Osteoblast (primary cell): ENCODE results near the gene ZNF76. TPM values are rescaled to one million over a fixed set of nuclear protein-coding genes. Genes with fewer than 3 reads are reported as not detected.
A peak's percentile ranks its signal among the peaks of the same experiment; 100 is the strongest.

Source experiments
- DNase-seq: peaks from one replicate; pipeline ENCODE4 v3.0.0; 2011; ENCODE audit warnings: low spot score, mixed read lengths; ENCODE audit not compliant: insufficient read length; ENCODE audit errors: missing footprints
- H2AFZ ChIP-seq: 2 replicates; pipeline ENCODE4 v1.6.0; 2011; ENCODE audit warnings: mild to moderate bottlenecking, low read length
- H3K27ac ChIP-seq: 2 replicates; pipeline ENCODE4 v1.5.1; 2011; ENCODE audit warnings: mild to moderate bottlenecking, low read depth, low read length, moderate library complexity
- H3K27me3 ChIP-seq: 2 replicates; pipeline ENCODE4 v1.6.0; 2012; ENCODE audit warnings: mild to moderate bottlenecking, control low read depth, inconsistent platforms, low read length, moderate library complexity; ENCODE audit not compliant: insufficient read depth
- H3K36me3 ChIP-seq: 2 replicates; pipeline ENCODE4 v1.5.1; 2011; ENCODE audit warnings: mild to moderate bottlenecking, low read length, control low read depth, moderate library complexity; ENCODE audit not compliant: insufficient read depth
- H3K4me1 ChIP-seq: 2 replicates; pipeline ENCODE4 v1.5.1; 2011; ENCODE audit warnings: mild to moderate bottlenecking, low read length, control low read depth, moderate library complexity; ENCODE audit not compliant: insufficient read depth
- H3K4me2 ChIP-seq: 2 replicates; pipeline ENCODE4 v1.6.0; 2011; ENCODE audit warnings: mild to moderate bottlenecking, low read length; ENCODE audit not compliant: insufficient read depth
- H3K4me3 ChIP-seq: fragments of 200-600 bp; sonication (generic); 3 replicates; pipeline ENCODE4 v1.5.1; 2012; ENCODE audit warnings: mild to moderate bottlenecking, low read length, inconsistent platforms; ENCODE audit not compliant: insufficient read depth
- H3K79me2 ChIP-seq: 2 replicates; pipeline ENCODE4 v1.6.0; 2012; ENCODE audit warnings: mild to moderate bottlenecking, low read length, control low read depth, inconsistent platforms; ENCODE audit not compliant: insufficient read depth
- H3K9me3 ChIP-seq: 2 replicates; pipeline ENCODE4 v1.5.1; 2011; ENCODE audit warnings: low read depth, low read length, control low read depth
- H4K20me1 ChIP-seq: 2 replicates; pipeline ENCODE4 v1.6.0; 2012; ENCODE audit warnings: mild to moderate bottlenecking, low read length, control low read depth; ENCODE audit not compliant: insufficient read depth
- total RNA-seq: library from RNA; depleted of rRNA; stranded (reverse); fragments of >200 nt; gene quantifications from 2 replicates; pipeline ENCODE4 v1.2.3, GENCODE V29; 2012
- TF ChIP-seq, protein P1 (sequence below): IDR thresholded peaks from 2 replicates; pipeline ENCODE4 v1.5.1; 2011; ENCODE audit warnings: mild to moderate bottlenecking, low read depth, low read length, moderate library complexity; ENCODE audit errors: extremely low read depth

ZNF76 gene
- total RNA-seq: 19.9 and 22.7 TPM in 2 replicates

DNA sequence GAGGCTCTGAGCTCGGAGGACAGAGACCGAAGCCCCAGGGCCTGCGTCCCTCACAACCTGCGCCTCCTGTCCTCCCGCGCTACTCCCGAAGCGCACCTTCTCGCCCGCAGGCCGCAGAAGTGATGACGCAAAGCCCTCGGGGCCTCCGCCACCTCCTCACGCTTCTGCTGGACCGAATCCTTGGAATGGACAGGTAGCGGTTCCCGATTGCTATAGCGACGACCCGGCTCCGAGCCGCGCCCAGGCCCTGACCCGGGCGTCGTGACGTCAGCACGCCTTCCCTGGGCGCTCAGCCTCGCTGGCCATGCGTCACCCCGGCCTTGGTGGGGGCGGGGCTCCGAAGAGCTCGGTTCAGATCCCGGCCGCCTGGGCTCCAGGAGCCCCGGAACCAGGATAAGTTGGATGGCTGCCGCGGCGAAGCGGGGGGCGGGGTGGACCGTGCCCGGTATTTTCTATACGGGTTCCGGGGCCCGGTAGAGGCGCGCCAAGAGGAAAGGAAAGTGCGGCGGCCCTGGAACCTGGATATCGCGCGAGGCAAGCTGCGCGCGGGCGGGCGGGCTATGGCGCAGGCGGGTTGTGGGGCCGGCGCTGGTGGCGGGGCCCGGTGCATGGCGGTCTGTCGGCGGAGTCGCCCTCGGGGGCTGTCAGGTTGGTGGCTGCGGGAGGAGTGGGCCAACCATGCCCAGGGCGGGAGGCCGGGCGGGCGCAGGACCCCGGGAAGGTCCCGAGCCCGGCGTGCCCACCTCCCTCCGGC is at the start of gene ZNF76:
TSS of gene ZNF76 (plus strand) at position 542 of the 754 bp plus-strand sequence. CDS start 21,417 bp downstream, outside the sequence.
- peak; percentile 99 for DNase-seq
- Histone ChIP-seq H3K4me1 (peaks cover 20% of the 10 kb centered on the region), H3K27ac (peak within 1 kb of the TSS; percentile 95), H3K9me3 (no peaks in the 10 kb centered on the region), H3K4me2 (peak within 1 kb of the TSS; percentile 83), H3K27me3 (no peaks in the 10 kb centered on the region), H3K79me2 (peaks cover 33% of the 10 kb centered on the region), H2AFZ (peak within 1 kb of the TSS; percentile 94), H3K4me3 (peak within 1 kb of the TSS; percentile 93), H4K20me1 (no peaks in the 10 kb centered on the region), H3K36me3 (no peaks in the 10 kb centered on the region)
- TF ChIP-seq, protein P1, sequence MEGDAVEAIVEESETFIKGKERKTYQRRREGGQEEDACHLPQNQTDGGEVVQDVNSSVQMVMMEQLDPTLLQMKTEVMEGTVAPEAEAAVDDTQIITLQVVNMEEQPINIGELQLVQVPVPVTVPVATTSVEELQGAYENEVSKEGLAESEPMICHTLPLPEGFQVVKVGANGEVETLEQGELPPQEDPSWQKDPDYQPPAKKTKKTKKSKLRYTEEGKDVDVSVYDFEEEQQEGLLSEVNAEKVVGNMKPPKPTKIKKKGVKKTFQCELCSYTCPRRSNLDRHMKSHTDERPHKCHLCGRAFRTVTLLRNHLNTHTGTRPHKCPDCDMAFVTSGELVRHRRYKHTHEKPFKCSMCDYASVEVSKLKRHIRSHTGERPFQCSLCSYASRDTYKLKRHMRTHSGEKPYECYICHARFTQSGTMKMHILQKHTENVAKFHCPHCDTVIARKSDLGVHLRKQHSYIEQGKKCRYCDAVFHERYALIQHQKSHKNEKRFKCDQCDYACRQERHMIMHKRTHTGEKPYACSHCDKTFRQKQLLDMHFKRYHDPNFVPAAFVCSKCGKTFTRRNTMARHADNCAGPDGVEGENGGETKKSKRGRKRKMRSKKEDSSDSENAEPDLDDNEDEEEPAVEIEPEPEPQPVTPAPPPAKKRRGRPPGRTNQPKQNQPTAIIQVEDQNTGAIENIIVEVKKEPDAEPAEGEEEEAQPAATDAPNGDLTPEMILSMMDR: no peak

DNA sequence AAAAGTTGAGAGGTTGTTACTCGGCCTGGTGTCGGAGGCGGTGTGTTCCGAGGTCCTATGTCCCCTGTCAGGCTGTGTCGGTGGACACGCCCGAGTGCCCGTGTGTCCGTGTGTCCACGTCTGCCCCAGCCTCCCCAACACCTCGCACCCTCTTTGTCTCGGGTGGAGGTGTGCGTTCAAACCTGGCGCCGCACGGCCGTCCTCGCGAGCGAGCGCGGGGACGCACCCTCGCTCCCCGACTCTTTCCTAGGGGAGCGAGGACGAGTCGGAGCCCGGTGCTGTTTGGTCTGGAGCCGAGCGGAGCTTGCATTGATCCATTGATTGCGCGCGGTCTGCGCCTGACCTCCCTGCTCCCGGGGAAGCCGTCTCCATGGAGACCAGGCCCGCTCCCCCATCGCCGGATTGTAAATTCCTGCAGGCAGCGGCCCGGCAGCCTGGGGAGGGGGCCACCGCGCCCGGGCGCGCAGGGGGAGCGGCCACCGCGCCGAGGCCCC is 46.2 kb upstream of the ZNF76 start:
- no peak overlapping the region for H3K27ac ChIP-seq
- no peaks in the 10 kb centered on the region for H3K27me3 ChIP-seq
- H4K20me1 ChIP-seq: peaks cover 23% of the 10 kb centered on the region
- H3K36me3 ChIP-seq: peaks cover 14% of the 10 kb centered on the region
- H3K9me3 ChIP-seq: no peaks in the 10 kb centered on the region
- H3K4me1 ChIP-seq: peaks cover 42% of the 10 kb centered on the region
- DNase-seq: peak; percentile 87
- TF ChIP-seq, protein P1: no peak
- peak overlapping the region; percentile 82 for H3K4me2 ChIP-seq
- peak overlapping the region; percentile 83 for H3K4me3 ChIP-seq
- H3K79me2 ChIP-seq: peaks cover 58% of the 10 kb centered on the region
- peak overlapping the region; percentile 64 for H2AFZ ChIP-seq

DNA sequence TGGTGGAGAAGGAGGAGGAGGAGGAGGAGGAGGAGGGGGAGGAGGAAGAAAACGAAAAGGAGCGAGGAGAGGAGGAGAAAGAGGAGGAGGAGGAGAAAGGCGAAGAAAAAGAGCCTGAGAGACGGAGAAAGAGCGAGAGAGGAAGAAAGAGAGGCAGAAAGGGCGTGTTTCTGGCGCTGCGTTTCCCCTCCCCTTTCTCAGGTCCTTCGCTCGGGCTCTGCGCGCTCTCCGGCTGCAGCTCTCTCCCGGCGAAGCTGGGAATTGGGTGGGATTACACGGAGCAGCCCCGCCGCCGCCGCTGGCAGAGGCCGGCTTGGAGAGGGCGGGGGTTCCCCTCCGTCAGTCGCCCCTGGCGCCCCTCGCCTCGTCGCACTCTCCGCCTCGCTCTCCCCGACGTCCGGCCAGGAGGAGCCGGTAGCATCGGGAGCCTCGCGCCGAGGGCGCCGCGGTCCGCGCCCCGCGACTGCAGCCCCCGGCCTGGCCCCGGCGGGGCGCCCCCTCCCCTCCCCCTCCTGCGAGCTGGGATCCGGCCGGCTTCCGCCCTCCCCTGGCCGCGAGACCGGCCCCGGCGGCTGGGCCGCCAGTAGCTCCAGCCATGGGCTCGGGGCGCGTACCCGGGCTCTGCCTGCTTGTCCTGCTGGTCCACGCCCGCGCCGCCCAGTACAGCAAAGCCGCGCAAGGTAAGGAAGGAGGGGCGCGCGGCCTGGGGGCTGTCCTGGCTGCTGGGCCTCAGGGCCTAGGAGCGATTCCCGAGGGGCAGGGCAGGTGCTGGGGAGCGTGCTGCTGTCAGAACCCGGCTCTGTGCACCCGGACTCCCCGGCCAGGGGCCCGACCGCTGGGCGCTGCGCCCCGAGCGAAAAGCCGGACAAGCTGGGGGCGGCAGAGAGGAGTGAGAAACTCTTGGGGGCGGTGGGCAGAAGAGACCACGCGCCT is 45.4 kb upstream of the ZNF76 start, which contains the start of gene SCUBE3:
TSS of gene SCUBE3 (plus strand) at position 133 of the 933 bp plus-strand sequence. CDS start at position 596, 463 bp downstream.
- H3K27me3 ChIP-seq: no peaks in the 10 kb centered on the region
- peaks cover 45% of the 10 kb centered on the region for H3K4me1 ChIP-seq
- H3K36me3 ChIP-seq: peaks cover 21% of the 10 kb centered on the region
- peaks cover 66% of the 10 kb centered on the region for H3K79me2 ChIP-seq
- H3K9me3 ChIP-seq: no peaks in the 10 kb centered on the region
- H3K4me2 ChIP-seq: peak within 1 kb of the TSS; percentile 82
- TF ChIP-seq, protein P1: no peak
- H3K27ac ChIP-seq: peak within 1 kb of the TSS; percentile 54
- H4K20me1 ChIP-seq: peaks cover 30% of the 10 kb centered on the region
- peak; percentile 98 for DNase-seq
- H2AFZ ChIP-seq: peak within 1 kb of the TSS; percentile 64
- peak within 1 kb of the TSS; percentile 83 for H3K4me3 ChIP-seq
